ENCODE results near the gene IMMP1L.

Gene IMMP1L

DNA sequence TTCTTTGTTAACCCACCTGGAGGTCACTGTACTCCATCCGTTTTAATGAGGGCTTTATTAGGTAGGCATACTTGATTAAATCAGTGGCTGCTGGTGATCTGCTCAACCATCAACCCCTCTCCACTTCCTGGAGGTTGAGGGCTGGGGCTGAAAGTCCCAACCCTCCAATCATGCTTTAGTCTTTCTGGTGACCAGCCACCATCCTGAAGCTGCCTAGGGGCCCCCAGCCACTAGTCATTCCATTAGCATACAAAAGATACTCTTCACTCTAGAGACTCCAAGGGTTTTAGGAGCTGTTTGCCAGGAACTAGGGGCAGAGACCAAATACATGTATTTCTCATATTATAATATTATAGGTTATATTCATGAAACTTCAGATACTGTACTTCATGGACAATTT lies 126.3 kb downstream of the IMMP1L start:
- DNase-seq, result no peak
